Prostate gland (tissue), 2 donors: ENCODE data around the gene UXS1. TPM values are rescaled to one million over a fixed set of nuclear protein-coding genes. Genes with fewer than 3 reads are reported as not detected.

Source experiments
- DNase-seq: peaks from one replicate; pipeline ENCODE4 v3.0.0-alpha.2; 2019; ENCODE audit warnings: low spot score
- H3K27ac ChIP-seq, 2 donors: fragments of 200-600 bp; sonication (generic); 2 replicates each; pipeline ENCODE4 v1.5.1; 2017 to 2019
- H3K27me3 ChIP-seq: fragments of 200-600 bp; sonication (generic); replicated peaks from 2 replicates; pipeline ENCODE4 v1.5.1; 2019; ENCODE audit not compliant: insufficient read depth
- H3K36me3 ChIP-seq, 2 donors: fragments of 200-600 bp; sonication (generic); 1 replicate in 1 of 2; 2 replicates in 1 of 2; pipeline versions ENCODE4 v1.5.1 to v1.8.1; 2017 to 2019
- H3K4me1 ChIP-seq: fragments of 200-600 bp; sonication (generic); replicated peaks from 2 replicates; pipeline ENCODE4 v1.5.1; 2019
- H3K4me3 ChIP-seq, 2 donors: fragments of 200-600 bp; sonication (generic); 2 replicates each; pipeline ENCODE4 v1.5.1; 2017 to 2019
- H3K9me3 ChIP-seq: fragments of 200-600 bp; sonication (generic); 2 replicates; pipeline ENCODE4 v1.5.1; 2017
- POLR2A ChIP-seq: fragments of 450-650 bp; IDR thresholded peaks from one replicate; pipeline ENCODE4 v1.6.1; 2016; ENCODE audit warnings: antibody characterized with exemption, mild to moderate bottlenecking
- POLR2AphosphoS5 ChIP-seq: sonication (generic); formaldehyde crosslinking; IDR thresholded peaks from one replicate; pipeline ENCODE4 v1.6.1; 2017; ENCODE audit warnings: antibody characterized with exemption
- WGBS: methylation state at CpG from one replicate; pipeline ENCODE4 v1.1.5; 2018; 5-methylcytosine and 5-hydroxymethylcytosine counted together
- intact Hi-C: fragments of 100-400 bp; cut with DNase I; formaldehyde crosslinking; loops from one replicate; pipeline ENCODE4 v1.14.2; 2022
- total RNA-seq, 2 donors: library from RNA; depleted of rRNA; stranded (reverse); fragments of >200 nt; gene quantifications; one replicate each; pipeline ENCODE4 v1.1.0, GENCODE V29; 2016
- TF ChIP-seq, protein P1 (sequence below), 4 experiments: fragments of 200-600 bp in 2 of 4; fragments of 450-650 bp in 2 of 4; sonication (generic) in 2 of 4; IDR thresholded peaks; 1 replicate in 3 of 4; 2 replicates in 1 of 4; pipeline ENCODE4 v1.5.1; 2016 to 2019; ENCODE audit warnings: antibody characterized with exemption in 4 of 4, mild to moderate bottlenecking in 2 of 4, moderate library complexity in 2 of 4

The UXS1 gene
- total RNA-seq, 2 donors from 2014 or later: 30.7 to 54.8 TPM

- intact Hi-C loops: no loop called here
- no peaks in the 10 kb centered on the region for H3K4me1 ChIP-seq
These were observed 119.1 kb downstream of the UXS1 start for GRCh38 chr2:106075048-106075447.

GRCh38 chr2:106073678-106074406 is 120.3 kb downstream of the UXS1 start:
- Histone ChIP-seq H3K4me1 (no peaks in the 10 kb centered on the region), H3K27ac (no peak overlapping the region), H3K9me3 (no peaks in the 10 kb centered on the region), H3K27me3 (no peaks in the 10 kb centered on the region), H3K36me3 (no peaks in the 10 kb centered on the region), H3K4me3 (no peak overlapping the region)
- TF ChIP-seq, protein P1, sequence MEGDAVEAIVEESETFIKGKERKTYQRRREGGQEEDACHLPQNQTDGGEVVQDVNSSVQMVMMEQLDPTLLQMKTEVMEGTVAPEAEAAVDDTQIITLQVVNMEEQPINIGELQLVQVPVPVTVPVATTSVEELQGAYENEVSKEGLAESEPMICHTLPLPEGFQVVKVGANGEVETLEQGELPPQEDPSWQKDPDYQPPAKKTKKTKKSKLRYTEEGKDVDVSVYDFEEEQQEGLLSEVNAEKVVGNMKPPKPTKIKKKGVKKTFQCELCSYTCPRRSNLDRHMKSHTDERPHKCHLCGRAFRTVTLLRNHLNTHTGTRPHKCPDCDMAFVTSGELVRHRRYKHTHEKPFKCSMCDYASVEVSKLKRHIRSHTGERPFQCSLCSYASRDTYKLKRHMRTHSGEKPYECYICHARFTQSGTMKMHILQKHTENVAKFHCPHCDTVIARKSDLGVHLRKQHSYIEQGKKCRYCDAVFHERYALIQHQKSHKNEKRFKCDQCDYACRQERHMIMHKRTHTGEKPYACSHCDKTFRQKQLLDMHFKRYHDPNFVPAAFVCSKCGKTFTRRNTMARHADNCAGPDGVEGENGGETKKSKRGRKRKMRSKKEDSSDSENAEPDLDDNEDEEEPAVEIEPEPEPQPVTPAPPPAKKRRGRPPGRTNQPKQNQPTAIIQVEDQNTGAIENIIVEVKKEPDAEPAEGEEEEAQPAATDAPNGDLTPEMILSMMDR (IDR thresholded peaks at IDR 0.05): no peak
- TF ChIP-seq POLR2AphosphoS5 (no peak), POLR2A (no peak)
- no peak for DNase-seq
- 89% methylated on average over 17 of the region's 17 CpGs for WGBS
- intact Hi-C loops: loop anchor here (5.0 kb wide), 1 partner anchor 327 kb away; no protein-coding TSS in a partner anchor

More at GRCh38 chr2:106075048-106075447, 119.1 kb downstream of the UXS1 start:
- TF ChIP-seq, protein P1 (IDR thresholded peaks at IDR 0.05): no peak
- TF ChIP-seq POLR2AphosphoS5 (no peak), POLR2A (no peak)
- 91% methylated on average over 3 of the region's 3 CpGs for WGBS
- Histone ChIP-seq H3K27me3 (no peaks in the 10 kb centered on the region), H3K36me3 (no peaks in the 10 kb centered on the region), H3K27ac (no peak overlapping the region), H3K4me3 (no peak overlapping the region), H3K9me3 (no peaks in the 10 kb centered on the region)
- no peak for DNase-seq

- no peaks in the 10 kb centered on the region for H3K4me1 ChIP-seq
- TF ChIP-seq POLR2A: no peak
- TF ChIP-seq, protein P1 (IDR thresholded peaks at IDR 0.05): no peak
- no peak for TF ChIP-seq POLR2AphosphoS5
- H3K27me3 ChIP-seq: peaks cover 2% of the 10 kb centered on the region
- no peak overlapping the region for H3K4me3 ChIP-seq
- intact Hi-C loops: loop anchor here (5.0 kb wide), 1 partner anchor 323 kb away; no protein-coding TSS in a partner anchor
- no peak overlapping the region for H3K27ac ChIP-seq
- no peaks in the 10 kb centered on the region for H3K36me3 ChIP-seq
- no peak for DNase-seq
- 64% methylated on average over 4 of the region's 4 CpGs for WGBS
- no peaks in the 10 kb centered on the region for H3K9me3 ChIP-seq
These were observed 123.9 kb downstream of the UXS1 start for GRCh38 chr2:106070181-106070580.

GRCh38 chr2:106068451-106068850 is 125.7 kb downstream of the UXS1 start:
- DNase-seq: no peak
- intact Hi-C loops: loop anchor here (5.0 kb wide), 1 partner anchor 36 kb away; no protein-coding TSS in a partner anchor
- WGBS: 95% methylated on average over 4 of the region's 4 CpGs
- Histone ChIP-seq H3K4me3 (no peak overlapping the region), H3K27ac (no peak overlapping the region), H3K36me3 (no peaks in the 10 kb centered on the region), H3K4me1 (no peaks in the 10 kb centered on the region), H3K27me3 (peaks cover 2% of the 10 kb centered on the region), H3K9me3 (no peaks in the 10 kb centered on the region)
- TF ChIP-seq POLR2A (no peak), POLR2AphosphoS5 (no peak)
- TF ChIP-seq, protein P1 (IDR thresholded peaks at IDR 0.05): no peak
